GM23338 (cell line): Measurements from ENCODE around the gene CDKN1A. TPM values are rescaled to one million over a fixed set of nuclear protein-coding genes. Genes with fewer than 3 reads are reported as not detected.

ENCODE experiments used
- ATAC-seq: fragments of 200-7000 bp; cut with Tn5 transposase; 3 replicates; pipeline ENCODE4 v1.9.1; 2020
- DNase-seq: peaks from one replicate; pipeline ENCODE4 v3.0.0-alpha.2; 2015; ENCODE audit warnings: low spot score
- H2AFZ ChIP-seq: fragments of 200-600 bp; sonication (generic); 2 replicates; pipeline ENCODE4 v1.8.0; 2016; ENCODE audit warnings: antibody characterized with exemption, mild to moderate bottlenecking, moderate library complexity
- H3F3A ChIP-seq: fragments of 200-600 bp; sonication (generic); replicated peaks from 2 replicates; pipeline ENCODE4 v1.8.0; 2017; ENCODE audit warnings: antibody characterized with exemption, mixed run types, low read depth
- H3K27ac ChIP-seq: fragments of 200-600 bp; sonication (generic); 2 replicates; pipeline ENCODE4 v1.6.1; 2016; ENCODE audit warnings: low read depth
- H3K27me3 ChIP-seq: fragments of 200-600 bp; sonication (generic); 2 replicates; pipeline ENCODE4 v1.8.0; 2016; ENCODE audit warnings: mild to moderate bottlenecking, mixed run types, moderate library complexity; ENCODE audit not compliant: insufficient read depth
- H3K36me3 ChIP-seq: fragments of 200-600 bp; sonication (generic); 2 replicates; pipeline ENCODE4 v1.8.0; 2016; ENCODE audit warnings: mild to moderate bottlenecking; ENCODE audit not compliant: insufficient read depth
- H3K4me1 ChIP-seq: fragments of 200-600 bp; sonication (generic); 2 replicates; pipeline ENCODE4 v1.8.0; 2016; ENCODE audit warnings: mild to moderate bottlenecking, moderate library complexity; ENCODE audit not compliant: insufficient read depth
- H3K4me2 ChIP-seq: fragments of 200-600 bp; sonication (generic); 2 replicates; pipeline ENCODE4 v1.7.1; 2017; ENCODE audit warnings: mixed run types
- H3K4me3 ChIP-seq: fragments of 200-600 bp; sonication (generic); 2 replicates; pipeline ENCODE4 v1.6.1; 2016; ENCODE audit warnings: mixed run types
- H3K79me2 ChIP-seq: fragments of 200-600 bp; sonication (generic); replicated peaks from 2 replicates; pipeline ENCODE4 v1.8.0; 2017; ENCODE audit warnings: mild to moderate bottlenecking; ENCODE audit not compliant: insufficient read depth
- H3K9me2 ChIP-seq: fragments of 200-600 bp; sonication (generic); 2 replicates; pipeline ENCODE4 v1.8.0; 2017; ENCODE audit not compliant: insufficient read depth
- H4K20me1 ChIP-seq: fragments of 200-600 bp; sonication (generic); replicated peaks from 2 replicates; pipeline ENCODE4 v1.8.0; 2017; ENCODE audit warnings: mild to moderate bottlenecking; ENCODE audit not compliant: insufficient read depth
- H3K27ac Mint-ChIP-seq: 2 replicates; pipeline ENCODE4 v1.8.0; 2020; ENCODE audit warnings: inconsistent platforms, mild to moderate bottlenecking, moderate library complexity, mixed read lengths
- H3K27me3 Mint-ChIP-seq: 3 replicates; pipeline ENCODE4 v1.8.0; 2022; ENCODE audit warnings: low read depth, mild to moderate bottlenecking, moderate library complexity, mixed read lengths, inconsistent platforms; ENCODE audit not compliant: insufficient read depth, poor library complexity
- H3K36me3 Mint-ChIP-seq: 3 replicates; pipeline ENCODE4 v1.8.0; 2021; ENCODE audit warnings: low read depth, mild to moderate bottlenecking, inconsistent platforms, moderate library complexity, mixed read lengths
- H3K4me1 Mint-ChIP-seq: 3 replicates; pipeline ENCODE4 v1.8.0; 2020; ENCODE audit warnings: mild to moderate bottlenecking, inconsistent platforms, mixed read lengths
- H3K4me3 Mint-ChIP-seq: 3 replicates; pipeline ENCODE4 v1.8.0; 2021; ENCODE audit warnings: moderate library complexity, mild to moderate bottlenecking, inconsistent platforms, mixed read lengths
- H3K9me3 Mint-ChIP-seq: 3 replicates; pipeline ENCODE4 v1.8.0; 2020; ENCODE audit warnings: moderate library complexity, mild to moderate bottlenecking, inconsistent platforms, mixed read lengths
- CREB1 ChIP-seq: fragments of 250-450 bp; sonication (Bioruptor Pico); IDR thresholded peaks from 2 replicates; pipeline ENCODE4 v1.5.0; 2020; ENCODE audit warnings: low read depth, mild to moderate bottlenecking, moderate library complexity
- EZH2 ChIP-seq: fragments of 200-600 bp; sonication (generic); IDR thresholded peaks from one replicate; pipeline ENCODE4 v1.8.0; 2017; ENCODE audit warnings: antibody characterized with exemption, mild to moderate bottlenecking, low read depth; ENCODE audit not compliant: unreplicated experiment
- EZH2phosphoT487 ChIP-seq: fragments of 200-600 bp; sonication (generic); IDR thresholded peaks from one replicate; pipeline ENCODE4 v1.8.1; 2018; ENCODE audit warnings: antibody characterized with exemption; ENCODE audit not compliant: unreplicated experiment
- JUNB ChIP-seq: IDR thresholded peaks from one replicate; pipeline ENCODE4 v1.6.1; 2016; ENCODE audit warnings: antibody characterized with exemption; ENCODE audit not compliant: unreplicated experiment
- NANOG ChIP-seq: IDR thresholded peaks from 2 replicates; pipeline ENCODE4 v1.6.1; 2016; ENCODE audit warnings: antibody characterized with exemption, borderline replicate concordance
- POLR2AphosphoS5 ChIP-seq: IDR thresholded peaks from 2 replicates; pipeline ENCODE4 v1.6.1; 2016; ENCODE audit warnings: antibody characterized with exemption, low read depth
- STAT1 ChIP-seq: IDR thresholded peaks from one replicate; pipeline ENCODE4 v1.6.1; 2016; ENCODE audit warnings: antibody characterized with exemption; ENCODE audit not compliant: unreplicated experiment
- ZNF114 ChIP-seq: fragments of 250-450 bp; sonication (Bioruptor Pico); IDR thresholded peaks from 2 replicates; pipeline ENCODE4 v1.5.0; 2020; ENCODE audit warnings: mild to moderate bottlenecking, moderate library complexity
- ZNF331 ChIP-seq: fragments of 250-450 bp; sonication (Bioruptor Pico); IDR thresholded peaks from 2 replicates; pipeline ENCODE4 v1.5.0; 2020; ENCODE audit warnings: low read depth, mild to moderate bottlenecking, moderate library complexity
- polyA plus RNA-seq: library from polyadenylated mRNA; unstranded; fragments of >200 nt; fragmentation: Nextera tagmentation; extraction: Ambion mirVana; gene quantifications from 2 replicates; pipeline ENCODE4 v1.2.1, GENCODE V29; 2016
- total RNA-seq: library from RNA; depleted of rRNA; stranded (reverse); fragments of >200 nt; shearing (Covaris generic); gene quantifications from 2 replicates; pipeline ENCODE4 v1.2.3, GENCODE V29; 2014
- TF ChIP-seq, protein P1 (sequence below), 2 experiments: fragments of 200-600 bp in 1 of 2; sonication (generic) in 1 of 2; conservative IDR thresholded peaks; 2 replicates each; pipeline versions ENCODE4 v1.5.1 to v1.6.1; 2016 to 2017; ENCODE audit warnings: antibody characterized with exemption in 2 of 2, low read depth in 2 of 2, mild to moderate bottlenecking in 2 of 2, moderate library complexity in 1 of 2
- TF ChIP-seq, protein P2 (sequence below): IDR thresholded peaks from 2 replicates; pipeline ENCODE4 v1.6.1; 2016; ENCODE audit warnings: antibody characterized with exemption
- TF ChIP-seq, protein P3 (sequence below): fragments of 250-450 bp; sonication (Bioruptor Pico); IDR thresholded peaks from 2 replicates; pipeline ENCODE4 v1.5.0; 2020; ENCODE audit warnings: mild to moderate bottlenecking, moderate library complexity
- TF ChIP-seq, protein P4 (sequence below): IDR thresholded peaks from one replicate; pipeline ENCODE4 v1.6.1; 2018; ENCODE audit warnings: antibody characterized with exemption; ENCODE audit not compliant: unreplicated experiment

The CDKN1A gene
- total and polyA plus RNA-seq, 2 experiments from 2014 or later: 31.5 to 45.6 TPM

DNA sequence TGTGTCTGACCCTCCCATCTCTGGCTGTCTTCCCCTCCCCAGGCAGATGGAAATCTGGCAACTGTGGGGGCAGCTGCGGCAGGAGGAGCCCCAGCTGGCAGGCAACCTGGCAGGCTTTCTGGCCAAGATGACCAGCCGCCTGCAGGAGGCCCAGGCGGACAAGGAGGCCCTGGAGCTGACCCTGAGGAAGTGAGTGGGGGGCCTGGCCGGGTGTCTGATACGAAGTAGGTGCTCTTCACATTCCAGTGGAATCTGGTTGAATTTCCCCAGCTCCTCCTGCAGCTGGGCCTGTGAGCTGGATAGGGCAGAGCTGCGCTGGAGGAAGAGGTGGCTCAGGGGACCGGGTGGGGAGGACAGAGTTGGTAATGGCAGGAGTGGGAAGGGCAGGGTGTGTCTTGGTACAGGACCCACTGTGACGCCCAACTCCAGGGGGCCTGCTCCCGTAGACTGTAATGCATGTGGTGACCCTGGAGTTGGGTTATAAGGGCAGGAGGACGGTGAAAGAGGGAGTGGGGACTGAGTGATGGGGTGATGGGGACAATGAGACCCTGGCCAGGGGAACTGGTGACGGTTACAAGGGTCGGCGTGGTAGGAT lies 38.8 kb downstream of the CDKN1A start:
- Mint-ChIP-seq H3K4me1 (no peaks in the 10 kb centered on the region; the same call in 2 of the 3 replicates), H3K27ac (no peak overlapping the region), H3K4me3 (no peak overlapping the region), H3K36me3 (no peaks in the 10 kb centered on the region), H3K9me3 (no peaks in the 10 kb centered on the region), H3K27me3 (no peaks in the 10 kb centered on the region)
- Histone ChIP-seq H3K79me2 (no peaks in the 10 kb centered on the region), H4K20me1 (no peaks in the 10 kb centered on the region), H3K4me2 (no peak overlapping the region), H3K4me1 (no peaks in the 10 kb centered on the region), H2AFZ (no peak overlapping the region), H3K27ac (no peak overlapping the region), H3K9me2 (no peaks in the 10 kb centered on the region), H3F3A (no peaks in the 10 kb centered on the region), H3K27me3 (no peaks in the 10 kb centered on the region), H3K4me3 (no peak overlapping the region), H3K36me3 (no peaks in the 10 kb centered on the region)
- TF ChIP-seq JUNB (no peak), STAT1 (no peak), NANOG (no peak), EZH2 (no peak), POLR2AphosphoS5 (no peak), ZNF331 (CRISPR knock-in tag) (no peak), EZH2phosphoT487 (no peak), CREB1 (CRISPR knock-in tag) (no peak), ZNF114 (CRISPR knock-in tag) (no peak)
- TF ChIP-seq, protein P1, sequence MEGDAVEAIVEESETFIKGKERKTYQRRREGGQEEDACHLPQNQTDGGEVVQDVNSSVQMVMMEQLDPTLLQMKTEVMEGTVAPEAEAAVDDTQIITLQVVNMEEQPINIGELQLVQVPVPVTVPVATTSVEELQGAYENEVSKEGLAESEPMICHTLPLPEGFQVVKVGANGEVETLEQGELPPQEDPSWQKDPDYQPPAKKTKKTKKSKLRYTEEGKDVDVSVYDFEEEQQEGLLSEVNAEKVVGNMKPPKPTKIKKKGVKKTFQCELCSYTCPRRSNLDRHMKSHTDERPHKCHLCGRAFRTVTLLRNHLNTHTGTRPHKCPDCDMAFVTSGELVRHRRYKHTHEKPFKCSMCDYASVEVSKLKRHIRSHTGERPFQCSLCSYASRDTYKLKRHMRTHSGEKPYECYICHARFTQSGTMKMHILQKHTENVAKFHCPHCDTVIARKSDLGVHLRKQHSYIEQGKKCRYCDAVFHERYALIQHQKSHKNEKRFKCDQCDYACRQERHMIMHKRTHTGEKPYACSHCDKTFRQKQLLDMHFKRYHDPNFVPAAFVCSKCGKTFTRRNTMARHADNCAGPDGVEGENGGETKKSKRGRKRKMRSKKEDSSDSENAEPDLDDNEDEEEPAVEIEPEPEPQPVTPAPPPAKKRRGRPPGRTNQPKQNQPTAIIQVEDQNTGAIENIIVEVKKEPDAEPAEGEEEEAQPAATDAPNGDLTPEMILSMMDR (conservative IDR thresholded peaks at IDR 0.05; ENCODE audit: low read depth in 2 of 2): no peak
- TF ChIP-seq, protein P2, sequence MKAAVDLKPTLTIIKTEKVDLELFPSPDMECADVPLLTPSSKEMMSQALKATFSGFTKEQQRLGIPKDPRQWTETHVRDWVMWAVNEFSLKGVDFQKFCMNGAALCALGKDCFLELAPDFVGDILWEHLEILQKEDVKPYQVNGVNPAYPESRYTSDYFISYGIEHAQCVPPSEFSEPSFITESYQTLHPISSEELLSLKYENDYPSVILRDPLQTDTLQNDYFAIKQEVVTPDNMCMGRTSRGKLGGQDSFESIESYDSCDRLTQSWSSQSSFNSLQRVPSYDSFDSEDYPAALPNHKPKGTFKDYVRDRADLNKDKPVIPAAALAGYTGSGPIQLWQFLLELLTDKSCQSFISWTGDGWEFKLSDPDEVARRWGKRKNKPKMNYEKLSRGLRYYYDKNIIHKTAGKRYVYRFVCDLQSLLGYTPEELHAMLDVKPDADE: no peak
- TF ChIP-seq, protein P3, sequence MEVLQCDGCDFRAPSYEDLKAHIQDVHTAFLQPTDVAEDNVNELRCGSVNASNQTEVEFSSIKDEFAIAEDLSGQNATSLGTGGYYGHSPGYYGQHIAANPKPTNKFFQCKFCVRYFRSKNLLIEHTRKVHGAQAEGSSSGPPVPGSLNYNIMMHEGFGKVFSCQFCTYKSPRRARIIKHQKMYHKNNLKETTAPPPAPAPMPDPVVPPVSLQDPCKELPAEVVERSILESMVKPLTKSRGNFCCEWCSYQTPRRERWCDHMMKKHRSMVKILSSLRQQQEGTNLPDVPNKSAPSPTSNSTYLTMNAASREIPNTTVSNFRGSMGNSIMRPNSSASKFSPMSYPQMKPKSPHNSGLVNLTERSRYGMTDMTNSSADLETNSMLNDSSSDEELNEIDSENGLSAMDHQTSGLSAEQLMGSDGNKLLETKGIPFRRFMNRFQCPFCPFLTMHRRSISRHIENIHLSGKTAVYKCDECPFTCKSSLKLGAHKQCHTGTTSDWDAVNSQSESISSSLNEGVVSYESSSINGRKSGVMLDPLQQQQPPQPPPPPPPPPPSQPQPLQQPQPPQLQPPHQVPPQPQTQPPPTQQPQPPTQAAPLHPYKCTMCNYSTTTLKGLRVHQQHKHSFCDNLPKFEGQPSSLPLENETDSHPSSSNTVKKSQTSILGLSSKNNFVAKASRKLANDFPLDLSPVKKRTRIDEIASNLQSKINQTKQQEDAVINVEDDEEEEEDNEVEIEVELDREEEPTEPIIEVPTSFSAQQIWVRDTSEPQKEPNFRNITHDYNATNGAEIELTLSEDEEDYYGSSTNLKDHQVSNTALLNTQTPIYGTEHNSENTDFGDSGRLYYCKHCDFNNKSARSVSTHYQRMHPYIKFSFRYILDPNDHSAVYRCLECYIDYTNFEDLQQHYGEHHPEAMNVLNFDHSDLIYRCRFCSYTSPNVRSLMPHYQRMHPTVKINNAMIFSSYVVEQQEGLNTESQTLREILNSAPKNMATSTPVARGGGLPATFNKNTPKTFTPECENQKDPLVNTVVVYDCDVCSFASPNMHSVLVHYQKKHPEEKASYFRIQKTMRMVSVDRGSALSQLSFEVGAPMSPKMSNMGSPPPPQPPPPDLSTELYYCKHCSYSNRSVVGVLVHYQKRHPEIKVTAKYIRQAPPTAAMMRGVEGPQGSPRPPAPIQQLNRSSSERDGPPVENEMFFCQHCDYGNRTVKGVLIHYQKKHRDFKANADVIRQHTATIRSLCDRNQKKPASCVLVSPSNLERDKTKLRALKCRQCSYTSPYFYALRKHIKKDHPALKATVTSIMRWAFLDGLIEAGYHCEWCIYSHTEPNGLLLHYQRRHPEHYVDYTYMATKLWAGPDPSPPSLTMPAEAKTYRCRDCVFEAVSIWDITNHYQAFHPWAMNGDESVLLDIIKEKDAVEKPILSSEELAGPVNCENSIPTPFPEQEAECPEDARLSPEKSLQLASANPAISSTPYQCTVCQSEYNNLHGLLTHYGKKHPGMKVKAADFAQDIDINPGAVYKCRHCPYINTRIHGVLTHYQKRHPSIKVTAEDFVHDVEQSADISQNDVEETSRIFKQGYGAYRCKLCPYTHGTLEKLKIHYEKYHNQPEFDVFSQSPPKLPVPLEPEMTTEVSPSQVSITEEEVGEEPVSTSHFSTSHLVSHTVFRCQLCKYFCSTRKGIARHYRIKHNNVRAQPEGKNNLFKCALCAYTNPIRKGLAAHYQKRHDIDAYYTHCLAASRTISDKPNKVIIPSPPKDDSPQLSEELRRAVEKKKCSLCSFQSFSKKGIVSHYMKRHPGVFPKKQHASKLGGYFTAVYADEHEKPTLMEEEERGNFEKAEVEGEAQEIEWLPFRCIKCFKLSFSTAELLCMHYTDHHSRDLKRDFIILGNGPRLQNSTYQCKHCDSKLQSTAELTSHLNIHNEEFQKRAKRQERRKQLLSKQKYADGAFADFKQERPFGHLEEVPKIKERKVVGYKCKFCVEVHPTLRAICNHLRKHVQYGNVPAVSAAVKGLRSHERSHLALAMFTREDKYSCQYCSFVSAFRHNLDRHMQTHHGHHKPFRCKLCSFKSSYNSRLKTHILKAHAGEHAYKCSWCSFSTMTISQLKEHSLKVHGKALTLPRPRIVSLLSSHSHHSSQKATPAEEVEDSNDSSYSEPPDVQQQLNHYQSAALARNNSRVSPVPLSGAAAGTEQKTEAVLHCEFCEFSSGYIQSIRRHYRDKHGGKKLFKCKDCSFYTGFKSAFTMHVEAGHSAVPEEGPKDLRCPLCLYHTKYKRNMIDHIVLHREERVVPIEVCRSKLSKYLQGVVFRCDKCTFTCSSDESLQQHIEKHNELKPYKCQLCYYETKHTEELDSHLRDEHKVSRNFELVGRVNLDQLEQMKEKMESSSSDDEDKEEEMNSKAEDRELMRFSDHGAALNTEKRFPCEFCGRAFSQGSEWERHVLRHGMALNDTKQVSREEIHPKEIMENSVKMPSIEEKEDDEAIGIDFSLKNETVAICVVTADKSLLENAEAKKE (CRISPR knock-in tag): no peak
- TF ChIP-seq, protein P4, sequence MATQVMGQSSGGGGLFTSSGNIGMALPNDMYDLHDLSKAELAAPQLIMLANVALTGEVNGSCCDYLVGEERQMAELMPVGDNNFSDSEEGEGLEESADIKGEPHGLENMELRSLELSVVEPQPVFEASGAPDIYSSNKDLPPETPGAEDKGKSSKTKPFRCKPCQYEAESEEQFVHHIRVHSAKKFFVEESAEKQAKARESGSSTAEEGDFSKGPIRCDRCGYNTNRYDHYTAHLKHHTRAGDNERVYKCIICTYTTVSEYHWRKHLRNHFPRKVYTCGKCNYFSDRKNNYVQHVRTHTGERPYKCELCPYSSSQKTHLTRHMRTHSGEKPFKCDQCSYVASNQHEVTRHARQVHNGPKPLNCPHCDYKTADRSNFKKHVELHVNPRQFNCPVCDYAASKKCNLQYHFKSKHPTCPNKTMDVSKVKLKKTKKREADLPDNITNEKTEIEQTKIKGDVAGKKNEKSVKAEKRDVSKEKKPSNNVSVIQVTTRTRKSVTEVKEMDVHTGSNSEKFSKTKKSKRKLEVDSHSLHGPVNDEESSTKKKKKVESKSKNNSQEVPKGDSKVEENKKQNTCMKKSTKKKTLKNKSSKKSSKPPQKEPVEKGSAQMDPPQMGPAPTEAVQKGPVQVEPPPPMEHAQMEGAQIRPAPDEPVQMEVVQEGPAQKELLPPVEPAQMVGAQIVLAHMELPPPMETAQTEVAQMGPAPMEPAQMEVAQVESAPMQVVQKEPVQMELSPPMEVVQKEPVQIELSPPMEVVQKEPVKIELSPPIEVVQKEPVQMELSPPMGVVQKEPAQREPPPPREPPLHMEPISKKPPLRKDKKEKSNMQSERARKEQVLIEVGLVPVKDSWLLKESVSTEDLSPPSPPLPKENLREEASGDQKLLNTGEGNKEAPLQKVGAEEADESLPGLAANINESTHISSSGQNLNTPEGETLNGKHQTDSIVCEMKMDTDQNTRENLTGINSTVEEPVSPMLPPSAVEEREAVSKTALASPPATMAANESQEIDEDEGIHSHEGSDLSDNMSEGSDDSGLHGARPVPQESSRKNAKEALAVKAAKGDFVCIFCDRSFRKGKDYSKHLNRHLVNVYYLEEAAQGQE: no peak
- DNase-seq (no peak), ATAC-seq (no peak)
